ENCODE results near the gene KYNU. TPM values are rescaled to one million over a fixed set of nuclear protein-coding genes. Genes with fewer than 3 reads are reported as not detected.
"Not testable (repeated sequence)": the region's sequence is repeated elsewhere in the genome, so short reads cannot be mapped to it uniquely, and the experiment has no call there.

Gene KYNU
- total and polyA plus RNA-seq, 9 of the 15 experiments (the other 6 are each of a cell fraction or from before 2014, with no cell fraction given) = 2.6 to 11.6 (median 7.2) TPM

- no peak for TF ChIP-seq GABPA (tag; conservative IDR thresholded peaks at IDR 0.05; ENCODE audit: low read depth)
- peak; percentile 44; the same call in 1 of the 2 replicates for TF ChIP-seq CEBPB (tag; IDR thresholded peaks at IDR 0.05)
- Histone ChIP-seq H3K9me3 (replicated peaks; ENCODE audit: control insufficient read depth, insufficient read depth, low read depth, low read length) (no peaks in the 10 kb centered on the region), H2AFZ (ENCODE audit: low read depth, low read length) (no peak overlapping the region), H3K4me3 (no peak overlapping the region), H3K9ac (ENCODE audit: insufficient read depth in 1 of 2, low read depth in 2 of 2, low read length in 2 of 2) (no peak overlapping the region), H3K27me3 (ENCODE audit: control insufficient read depth in 2 of 2, insufficient read depth in 2 of 2, low read length in 2 of 2) (no peaks in the 10 kb centered on the region), H4K20me1 (replicated peaks; ENCODE audit: control insufficient read depth, insufficient read depth, low read length) (no peaks in the 10 kb centered on the region), H3K4me1 (replicated peaks in 1 of 2; ENCODE audit: control insufficient read depth in 2 of 2, insufficient read depth in 2 of 2, low read length in 2 of 2) (no peaks in the 10 kb centered on the region), H3K9me1 (ENCODE audit: control insufficient read depth, insufficient read depth, low read length) (no peaks in the 10 kb centered on the region), H3K4me2 (ENCODE audit: insufficient read depth, low read length) (no peak overlapping the region), H3K79me2 (ENCODE audit: control insufficient read depth, insufficient read depth, low read length) (no peaks in the 10 kb centered on the region), H3K27ac (ENCODE audit: extremely low read depth, low read depth, low read length) (no peak overlapping the region), H3K36me3 (ENCODE audit: control insufficient read depth, insufficient read depth, low read length) (no peaks in the 10 kb centered on the region)
- FAIRE-seq = no peak
- in situ Hi-C loops (cut with MboI) (no loop called here), intact Hi-C loops (cut with micrococcal nuclease) (no loop called here)
- ChIA-PET CTCF (ENCODE audit: low intra/inter-chr PET ratio) (no interaction called here), POLR2A (no interaction called here)
- no peak for ATAC-seq
- WGBS (ENCODE audit: insufficient coverage, low coverage, missing lambda C conversion rate) = 12% methylated on average over 6 of the region's 6 CpGs
- no peak for DNase-seq (ENCODE audit: extremely low read depth in 1 of 4, low spot score in 3 of 4)
- BruUV-seq (replicated peaks) = no TSS peak
Observed at GRCh38 chr2:142901780-142902179, 24.3 kb downstream of the KYNU start.

- in situ Hi-C loops (cut with MboI); H4K20me1 ChIP-seq (replicated peaks; ENCODE audit: control insufficient read depth, insufficient read depth, low read length); H3K9me3 ChIP-seq (replicated peaks; ENCODE audit: control insufficient read depth, insufficient read depth, low read depth, low read length); DNase-seq (ENCODE audit: extremely low read depth in 1 of 4, low spot score in 3 of 4); ATAC-seq; H3K9ac ChIP-seq (ENCODE audit: insufficient read depth in 1 of 2, low read depth in 2 of 2, low read length in 2 of 2); H3K4me2 ChIP-seq (ENCODE audit: insufficient read depth, low read length); FAIRE-seq; H3K9me1 ChIP-seq (ENCODE audit: control insufficient read depth, insufficient read depth, low read length); H3K27me3 ChIP-seq (ENCODE audit: control insufficient read depth in 2 of 2, insufficient read depth in 2 of 2, low read length in 2 of 2); BruUV-seq (replicated peaks); H2AFZ ChIP-seq (ENCODE audit: low read depth, low read length); CTCF ChIA-PET (ENCODE audit: low intra/inter-chr PET ratio); H3K4me1 ChIP-seq (replicated peaks in 1 of 2; ENCODE audit: control insufficient read depth in 2 of 2, insufficient read depth in 2 of 2, low read length in 2 of 2); H3K4me3 ChIP-seq; H3K36me3 ChIP-seq (ENCODE audit: control insufficient read depth, insufficient read depth, low read length); H3K79me2 ChIP-seq (ENCODE audit: control insufficient read depth, insufficient read depth, low read length); POLR2A ChIA-PET; intact Hi-C loops (cut with micrococcal nuclease); H3K27ac ChIP-seq (ENCODE audit: extremely low read depth, low read depth, low read length): not testable (repeated sequence)
- WGBS (ENCODE audit: insufficient coverage, low coverage, missing lambda C conversion rate) = 13% methylated on average over 7 of the region's 7 CpGs
Observed at GRCh38 chr2:142903726-142904125, 26.3 kb downstream of the KYNU start.

All from K562 (cell line).